ENCODE data around the gene ITSN2.

DNA sequence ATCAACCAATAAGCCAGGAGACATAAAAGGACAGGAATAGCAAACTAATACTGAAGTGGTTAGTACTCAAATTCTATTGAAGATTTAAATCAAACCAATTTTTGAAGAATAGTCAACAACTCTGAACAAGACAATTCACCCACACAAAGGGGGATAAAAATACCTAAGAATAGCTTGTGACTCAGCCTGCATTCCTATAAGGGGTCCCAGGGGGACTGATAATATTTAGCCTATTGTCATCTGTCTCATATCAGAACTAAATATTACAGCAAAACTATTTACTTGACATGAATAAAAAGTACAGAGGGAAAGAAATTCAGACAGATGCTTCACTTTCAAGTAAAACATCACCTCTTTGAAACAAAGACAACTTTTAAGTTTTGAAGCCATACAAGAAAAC is 7.7 kb downstream of the ITSN2 start:
- TF ChIP-seq, protein P1, sequence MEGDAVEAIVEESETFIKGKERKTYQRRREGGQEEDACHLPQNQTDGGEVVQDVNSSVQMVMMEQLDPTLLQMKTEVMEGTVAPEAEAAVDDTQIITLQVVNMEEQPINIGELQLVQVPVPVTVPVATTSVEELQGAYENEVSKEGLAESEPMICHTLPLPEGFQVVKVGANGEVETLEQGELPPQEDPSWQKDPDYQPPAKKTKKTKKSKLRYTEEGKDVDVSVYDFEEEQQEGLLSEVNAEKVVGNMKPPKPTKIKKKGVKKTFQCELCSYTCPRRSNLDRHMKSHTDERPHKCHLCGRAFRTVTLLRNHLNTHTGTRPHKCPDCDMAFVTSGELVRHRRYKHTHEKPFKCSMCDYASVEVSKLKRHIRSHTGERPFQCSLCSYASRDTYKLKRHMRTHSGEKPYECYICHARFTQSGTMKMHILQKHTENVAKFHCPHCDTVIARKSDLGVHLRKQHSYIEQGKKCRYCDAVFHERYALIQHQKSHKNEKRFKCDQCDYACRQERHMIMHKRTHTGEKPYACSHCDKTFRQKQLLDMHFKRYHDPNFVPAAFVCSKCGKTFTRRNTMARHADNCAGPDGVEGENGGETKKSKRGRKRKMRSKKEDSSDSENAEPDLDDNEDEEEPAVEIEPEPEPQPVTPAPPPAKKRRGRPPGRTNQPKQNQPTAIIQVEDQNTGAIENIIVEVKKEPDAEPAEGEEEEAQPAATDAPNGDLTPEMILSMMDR (IDR thresholded peaks at IDR 0.05) = no peak
- no peak for TF ChIP-seq POLR2A (IDR thresholded peaks at IDR 0.05)

Measured in breast epithelium (tissue), 3 donors.